Forelimb muscle (tissue), 1 donor: ENCODE results near the gene HGFAC. TPM values are rescaled to one million over a fixed set of nuclear protein-coding genes. Genes with fewer than 3 reads are reported as not detected.

ENCODE experiments used
- DNase-seq: peaks from one replicate; pipeline ENCODE4 v3.0.0-alpha.2; 2013; ENCODE audit warnings: low read depth
- polyA plus RNA-seq: library from polyadenylated mRNA; unstranded; fragments of 120-200 nt; gene quantifications from one replicate; pipeline ENCODE4 v1.2.1, GENCODE V29; 2013; ENCODE audit not compliant: insufficient read length

The HGFAC gene
- polyA plus RNA-seq, 1 donor, result 1.3 TPM

DNA sequence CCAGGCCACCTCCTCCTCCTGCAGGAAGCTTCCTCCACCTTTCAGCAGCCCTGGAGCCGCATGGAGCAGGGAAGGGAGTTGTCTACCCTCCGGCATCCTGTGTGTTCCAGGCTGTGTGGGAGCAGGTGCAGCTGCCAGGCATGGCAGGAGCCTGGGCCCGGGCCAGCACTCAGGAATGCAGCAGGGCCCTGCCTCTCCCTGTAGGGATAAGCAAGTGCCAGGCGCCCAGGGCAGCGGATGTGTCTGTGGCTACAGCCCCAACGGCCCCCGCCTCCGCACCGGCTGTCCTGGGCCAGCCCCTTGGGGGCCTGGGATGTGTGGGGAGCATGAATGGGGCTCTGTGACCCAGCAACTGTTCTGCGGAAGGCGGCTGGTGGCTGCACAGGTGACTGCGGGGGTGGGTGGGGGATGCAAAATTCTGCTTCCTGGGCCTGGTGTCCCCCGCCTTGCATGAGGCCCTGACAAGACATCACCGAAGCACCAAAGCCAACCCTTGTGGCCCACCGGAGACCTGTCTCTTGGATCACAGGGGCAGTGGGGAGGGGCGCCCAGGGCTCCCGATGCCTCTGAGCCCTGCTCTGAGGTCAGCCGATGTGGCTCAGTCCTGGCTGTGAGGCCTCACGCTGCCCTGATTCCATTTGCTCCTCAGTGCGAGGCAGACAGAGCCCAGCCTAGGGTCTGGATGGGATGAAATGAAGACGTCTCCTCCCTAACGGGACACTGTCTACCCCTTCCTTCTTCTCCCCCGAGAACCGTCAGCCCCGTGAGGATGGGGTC is 19.9 kb downstream of the HGFAC start:
- DNase-seq, result no peak

DNA sequence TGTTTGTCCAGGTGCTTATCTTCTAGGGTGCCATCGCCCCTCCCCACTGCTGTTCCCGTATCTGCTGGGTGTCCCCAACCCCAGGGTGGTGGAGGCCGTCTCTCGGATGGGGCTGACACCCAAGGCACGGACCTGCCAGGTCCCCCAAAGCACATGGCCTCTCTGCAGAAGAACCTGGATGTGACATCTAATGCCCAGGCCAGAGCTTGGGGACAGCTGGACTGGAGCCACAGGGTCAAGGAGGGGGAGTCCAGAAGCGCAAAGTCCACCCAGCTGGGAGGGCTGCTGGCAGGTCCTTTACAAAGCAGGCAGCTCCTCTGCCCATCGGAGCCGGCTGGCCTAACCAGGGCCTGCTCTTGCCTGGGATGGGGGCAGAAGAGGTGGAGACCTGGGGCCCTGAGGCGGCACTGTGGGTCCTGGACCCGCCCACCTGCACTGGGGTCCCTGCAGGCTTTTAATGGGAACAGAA is 20.6 kb downstream of the HGFAC start:
- no peak for DNase-seq

DNA sequence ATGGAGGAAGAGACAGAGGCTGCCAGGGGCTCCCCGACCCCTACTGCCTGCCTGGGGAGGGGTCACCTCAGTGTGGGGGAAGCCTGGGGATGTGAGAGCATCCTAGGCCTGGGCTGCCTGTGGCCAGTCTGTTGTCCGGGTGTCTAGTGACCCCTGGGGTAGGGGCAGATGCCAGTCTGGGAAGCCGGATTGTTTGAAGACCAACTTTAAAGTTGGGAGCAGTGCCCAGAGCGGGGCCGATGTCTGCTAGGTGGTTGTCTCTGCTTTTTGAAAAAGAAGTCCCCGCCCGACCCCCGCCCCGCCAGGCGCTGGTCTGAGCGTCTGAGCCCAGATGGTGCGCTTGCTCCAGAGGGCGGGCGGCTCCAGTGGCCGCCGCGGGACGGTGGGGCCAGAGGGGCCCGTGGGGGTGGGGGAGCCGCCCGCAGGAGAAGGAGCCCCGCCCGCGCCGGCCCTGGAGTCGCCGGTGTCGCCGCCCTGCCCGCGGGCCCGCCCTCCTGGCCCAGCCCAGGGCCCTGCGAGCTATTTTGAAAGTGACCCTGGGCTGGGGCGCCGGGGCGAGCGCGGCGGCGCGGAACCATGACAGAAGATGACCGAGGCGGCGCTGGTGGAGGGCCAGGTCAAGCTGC is 21.1 kb downstream of the HGFAC start, which contains the start of gene DOK7:
Gene DOK7 (plus strand): TSS at position 517 of the 626 bp plus-strand sequence. CDS start 70 bp downstream, at position 587.
- no peak for DNase-seq

DNA sequence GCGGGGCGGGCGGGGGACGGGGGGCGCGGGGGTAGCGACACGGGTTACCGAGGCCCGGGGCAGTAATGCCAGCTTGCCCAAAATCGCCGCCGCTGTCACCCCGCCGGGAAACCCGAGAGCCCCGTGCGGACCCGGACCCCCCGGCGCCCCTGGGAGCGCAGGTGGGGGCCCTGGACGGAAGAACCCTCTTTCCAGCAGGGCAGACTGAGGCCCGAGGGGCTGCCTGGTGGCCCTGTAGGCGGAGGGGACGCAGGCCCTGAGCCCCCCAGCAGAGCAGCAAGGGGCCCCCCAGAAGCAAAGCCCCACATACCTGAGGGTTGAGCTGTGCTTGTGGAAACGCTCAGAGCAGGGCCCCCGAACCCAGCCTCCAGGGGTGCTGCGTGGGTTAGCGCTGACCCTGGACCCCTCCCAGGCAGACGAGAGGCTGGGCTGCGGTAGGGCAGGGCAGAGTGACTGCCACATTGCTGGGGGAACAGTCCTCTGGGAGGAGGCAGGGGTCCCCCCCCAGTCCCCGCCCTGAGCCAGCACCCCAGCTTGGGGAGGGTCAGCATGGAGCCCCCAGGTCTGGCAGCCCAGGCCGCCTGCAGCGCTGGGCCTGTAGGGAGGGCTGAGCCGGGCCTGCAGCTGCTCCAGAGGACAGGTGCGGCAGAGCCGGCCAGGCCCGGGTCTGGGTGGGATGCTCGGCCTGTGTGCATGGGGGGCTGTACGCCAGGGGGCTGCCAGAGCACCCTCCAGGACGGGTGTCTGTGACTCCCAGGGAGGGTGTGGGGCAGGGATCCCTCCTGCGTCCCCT is 22.0 kb downstream of the HGFAC start:
- no peak for DNase-seq

DNA sequence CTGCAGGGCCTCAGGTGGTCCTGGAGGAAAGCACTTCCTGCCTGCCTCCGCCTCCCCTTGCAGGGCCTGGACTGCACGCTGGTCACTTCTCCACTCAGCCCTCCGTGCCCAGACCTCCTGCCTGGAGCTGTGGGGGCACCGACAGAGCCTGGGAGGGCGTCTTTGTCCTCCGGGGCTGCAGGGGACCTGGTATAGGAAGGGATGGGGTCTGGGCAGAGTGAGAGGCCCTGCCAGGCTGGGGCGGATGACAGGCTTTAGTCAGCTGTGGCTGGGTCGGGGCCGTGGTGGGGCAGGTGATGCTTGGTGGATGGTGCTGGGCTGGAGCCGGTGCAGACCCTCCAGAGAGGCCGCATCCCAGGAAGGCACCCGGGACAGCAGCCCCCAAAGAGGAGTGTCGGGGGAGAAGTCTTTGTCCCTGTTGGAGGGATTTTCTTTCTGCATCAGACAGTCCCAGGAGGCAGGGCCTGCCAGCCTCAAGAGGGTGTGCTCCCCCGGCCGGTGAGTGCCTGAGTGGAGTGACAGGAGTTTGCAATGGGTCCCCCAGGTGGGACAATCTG is 22.7 kb downstream of the HGFAC start:
- no peak for DNase-seq

DNA sequence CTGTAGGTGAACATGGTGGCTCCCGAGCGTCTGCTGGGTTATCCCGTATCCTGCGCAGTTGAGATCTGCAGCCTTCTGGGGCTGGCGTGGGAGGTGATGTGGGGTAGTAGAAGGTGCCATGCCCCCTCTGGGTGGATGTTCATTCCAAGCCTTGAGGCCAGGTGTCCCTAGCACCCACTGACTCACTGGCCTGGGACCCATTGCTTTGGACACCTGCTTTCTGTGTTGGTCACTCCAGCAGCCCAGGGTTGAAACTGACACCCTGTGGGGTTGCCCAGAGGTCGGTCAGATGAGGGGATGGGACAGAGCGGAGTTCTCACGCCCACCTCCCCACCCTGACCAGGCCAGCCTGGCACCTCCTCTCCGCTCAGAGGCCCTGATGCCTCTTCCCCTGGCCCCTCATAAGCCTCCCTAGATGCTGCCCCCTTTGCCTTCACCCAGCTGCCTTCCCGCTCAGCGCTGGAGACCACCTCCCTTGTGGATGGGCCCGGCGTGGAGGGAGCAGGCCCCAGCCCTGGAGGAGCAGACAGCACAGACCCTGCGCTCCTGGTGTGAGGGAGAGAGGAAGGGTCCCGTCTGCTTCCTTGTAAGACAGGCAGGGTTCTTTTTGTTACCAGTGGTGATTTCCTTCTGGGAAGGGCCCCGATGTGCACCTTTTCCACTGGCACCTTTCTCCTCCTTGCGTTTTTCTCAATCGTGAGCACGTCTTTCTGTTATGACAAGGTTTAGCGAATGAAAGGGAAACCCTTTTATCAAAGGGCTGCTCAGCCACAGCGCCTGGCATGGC is 23.3 kb downstream of the HGFAC start:
- DNase-seq, result no peak

DNA sequence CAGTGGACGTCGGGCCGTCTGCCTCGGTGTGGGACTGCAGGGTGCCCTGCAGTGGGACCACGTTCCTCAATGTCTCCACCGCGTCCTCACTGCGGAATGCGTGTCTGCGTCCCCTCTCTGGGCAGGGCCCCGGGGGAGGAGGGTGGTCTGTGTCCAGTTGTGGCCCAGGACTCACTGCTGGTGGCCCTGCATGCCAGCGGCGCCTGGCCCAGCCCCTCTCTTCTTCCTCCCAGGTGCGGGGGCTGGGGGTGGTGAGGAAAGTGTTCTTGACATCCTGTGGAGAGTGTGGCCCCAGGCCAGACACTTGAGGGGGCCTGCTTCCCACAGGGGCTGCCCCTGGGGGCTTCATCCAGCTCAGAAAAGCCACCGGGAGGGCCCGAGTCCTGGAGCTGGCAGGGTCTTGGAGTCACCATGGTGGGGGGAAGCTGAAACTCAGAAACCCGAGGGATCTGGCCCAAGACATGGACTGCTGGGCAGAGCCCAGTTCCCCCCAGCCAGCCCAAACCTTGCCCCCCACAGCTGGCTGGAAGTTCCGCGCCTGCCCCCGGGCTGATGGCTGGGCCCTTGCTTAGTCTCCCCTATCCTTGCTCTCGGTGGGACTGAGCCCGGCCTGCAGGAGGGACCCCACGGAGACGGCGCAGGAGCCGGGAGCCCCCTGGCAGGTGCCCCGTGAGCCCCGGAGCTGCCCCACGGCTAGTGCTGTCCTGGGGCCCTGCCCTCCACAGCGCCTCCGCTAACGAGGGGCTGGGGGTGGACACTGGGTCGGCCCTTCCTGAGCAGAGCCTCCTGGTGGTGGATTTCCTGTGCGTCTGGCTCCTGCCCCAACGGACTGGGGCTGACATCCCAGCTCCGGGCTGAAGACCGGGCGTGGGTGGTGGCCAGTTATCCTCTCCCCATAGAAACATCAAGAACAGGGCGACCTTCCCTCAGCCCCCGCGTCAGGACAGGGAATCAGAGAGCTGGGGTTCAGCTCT is 24.2 kb downstream of the HGFAC start:
- no peak for DNase-seq

DNA sequence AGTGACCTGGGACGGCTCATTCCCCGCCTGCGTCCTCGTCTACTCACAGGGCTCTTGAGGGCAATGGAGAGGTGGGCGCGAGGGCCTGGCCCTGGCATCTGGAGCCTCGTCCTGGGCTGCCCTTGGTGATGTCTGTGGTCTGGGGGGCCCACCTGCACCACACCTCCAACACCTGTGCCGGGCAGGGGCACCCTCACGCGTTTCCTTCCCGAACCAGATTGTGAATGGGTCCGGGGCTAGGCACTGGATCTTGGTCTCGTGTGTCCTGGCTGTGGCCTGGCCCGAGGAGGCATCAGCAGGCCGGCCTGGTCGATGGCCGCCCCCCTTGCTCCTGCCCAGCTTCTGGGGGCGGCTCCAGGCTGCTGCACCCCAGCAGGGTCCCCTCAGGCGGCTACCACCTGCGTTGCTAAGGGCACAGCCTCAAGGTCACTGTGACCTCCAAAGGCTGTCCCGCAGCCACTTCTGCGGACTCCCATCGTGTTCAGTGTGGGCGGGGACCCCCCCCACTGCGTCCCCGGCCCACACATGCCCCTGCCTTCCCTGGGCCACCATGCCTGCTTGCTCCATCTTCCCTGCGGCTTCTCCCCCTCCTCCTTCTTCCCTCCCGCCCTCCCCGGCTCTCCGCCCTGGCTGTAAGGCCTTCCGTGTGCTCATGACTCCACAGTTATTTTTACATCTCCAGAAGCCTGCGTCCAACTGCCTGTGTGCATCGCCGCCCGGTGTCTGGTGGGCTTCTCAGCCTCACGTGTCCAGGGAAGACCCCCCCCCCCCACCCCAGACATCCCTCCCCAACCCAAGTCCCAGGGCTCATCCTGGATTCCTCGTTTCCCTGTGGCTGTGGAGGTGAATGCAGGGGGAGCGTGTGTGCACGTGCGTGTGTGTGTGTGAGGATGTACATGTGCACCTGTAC is 25.2 kb downstream of the HGFAC start:
- no peak for DNase-seq

DNA sequence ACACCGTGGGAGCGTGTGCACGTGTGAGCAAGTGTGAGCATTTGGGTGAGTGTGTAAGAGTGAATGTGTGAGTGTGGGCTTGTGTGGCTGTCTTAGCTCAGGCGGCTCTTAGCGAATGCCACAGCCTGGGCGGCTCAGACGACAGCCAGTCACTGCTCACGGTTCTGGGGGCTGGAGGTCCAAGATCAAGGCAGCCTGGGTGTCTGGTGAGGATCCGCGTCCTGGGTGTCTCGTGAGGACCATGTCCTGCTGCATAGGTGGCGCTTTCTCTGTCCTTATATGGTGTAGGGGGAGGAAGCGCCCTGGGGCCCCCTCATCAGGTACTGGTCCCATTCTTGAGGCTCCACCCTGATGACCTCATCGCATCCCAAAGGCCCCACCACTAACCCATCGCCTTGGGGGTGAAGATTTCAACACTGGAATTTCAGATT is 25.8 kb downstream of the HGFAC start:
- no peak for DNase-seq

DNA sequence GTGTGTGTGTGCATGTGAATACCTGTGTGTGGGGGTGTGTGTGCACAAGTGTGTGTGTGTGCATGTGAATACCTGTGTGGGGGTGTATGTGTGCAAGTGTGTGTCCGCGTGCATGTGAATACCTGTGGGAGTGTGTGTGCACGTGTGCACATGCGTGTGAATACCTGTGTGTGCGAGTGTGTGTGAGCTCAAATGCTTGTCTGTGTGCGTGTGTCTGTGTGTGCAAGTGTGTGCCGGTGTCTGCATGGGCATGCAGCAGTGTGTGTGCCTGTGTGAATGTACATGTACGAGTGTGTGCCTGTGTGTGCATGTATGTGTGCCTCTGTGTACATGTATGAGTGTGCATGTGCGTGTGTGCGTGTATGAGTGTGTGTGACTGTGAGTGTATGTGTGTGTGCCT is 26.4 kb downstream of the HGFAC start:
- no peak for DNase-seq

DNA sequence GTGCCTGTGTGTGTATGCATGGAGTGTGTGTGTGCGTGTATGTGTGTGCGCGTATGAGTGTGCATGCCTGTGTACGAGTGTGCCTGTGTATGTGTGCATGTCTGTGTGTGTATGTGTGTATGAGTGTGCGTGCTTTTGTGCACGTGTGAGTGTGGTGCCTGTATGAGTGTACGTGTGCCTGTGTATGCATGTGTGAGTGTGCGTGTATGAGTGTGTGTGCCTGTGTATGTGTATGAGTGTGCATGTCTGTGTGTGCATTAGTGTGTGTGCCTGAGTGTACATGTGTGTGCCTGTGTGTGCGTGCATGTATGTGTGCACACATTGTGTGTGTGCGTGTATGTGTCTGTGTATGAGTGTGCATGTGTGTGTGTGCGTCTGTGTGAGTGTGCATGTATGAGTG is 27.0 kb downstream of the HGFAC start:
- DNase-seq, result no peak

DNA sequence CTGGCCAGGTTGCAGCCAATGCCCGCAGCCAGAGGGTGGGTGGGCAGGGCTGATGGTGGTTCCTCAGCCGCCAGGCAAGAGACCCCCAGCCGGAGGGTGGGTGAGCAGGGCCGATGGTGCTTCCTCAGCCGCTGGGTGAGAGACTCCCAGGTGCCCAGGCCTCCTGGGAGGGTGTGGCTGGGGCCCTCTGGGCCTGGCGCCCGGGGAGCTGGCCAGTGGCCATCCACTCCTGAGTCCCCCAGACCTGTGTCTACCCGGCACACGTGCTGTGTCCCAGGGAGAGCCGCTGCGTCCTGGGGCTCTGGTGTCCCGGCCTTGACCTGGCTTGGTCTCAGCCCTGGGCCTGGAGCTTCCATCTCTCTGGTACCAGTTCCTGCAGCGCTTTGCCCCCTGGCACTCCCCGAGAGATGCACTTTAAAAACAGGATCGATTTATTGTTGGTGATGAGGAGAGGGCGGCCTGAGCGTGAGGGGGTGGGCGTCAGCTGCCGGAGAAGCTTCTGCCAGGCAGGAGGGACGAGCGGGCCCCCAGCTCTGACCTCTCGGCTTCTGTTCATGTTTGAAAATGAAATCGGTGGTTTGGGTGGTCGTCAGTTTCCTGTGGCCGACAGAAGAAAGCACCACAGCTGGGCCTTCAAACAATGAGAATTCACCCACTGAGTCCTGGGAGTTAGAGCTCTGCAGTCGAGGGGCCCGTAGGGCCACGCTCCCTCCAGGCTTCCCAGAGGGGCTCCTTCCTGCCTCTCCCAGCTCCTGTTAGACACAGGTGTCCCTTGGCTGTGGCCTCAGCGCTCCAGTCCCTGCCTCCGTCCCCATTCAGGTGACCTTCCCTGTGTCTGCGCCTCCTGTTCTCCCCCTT is 27.8 kb downstream of the HGFAC start:
- DNase-seq, result no peak

DNA sequence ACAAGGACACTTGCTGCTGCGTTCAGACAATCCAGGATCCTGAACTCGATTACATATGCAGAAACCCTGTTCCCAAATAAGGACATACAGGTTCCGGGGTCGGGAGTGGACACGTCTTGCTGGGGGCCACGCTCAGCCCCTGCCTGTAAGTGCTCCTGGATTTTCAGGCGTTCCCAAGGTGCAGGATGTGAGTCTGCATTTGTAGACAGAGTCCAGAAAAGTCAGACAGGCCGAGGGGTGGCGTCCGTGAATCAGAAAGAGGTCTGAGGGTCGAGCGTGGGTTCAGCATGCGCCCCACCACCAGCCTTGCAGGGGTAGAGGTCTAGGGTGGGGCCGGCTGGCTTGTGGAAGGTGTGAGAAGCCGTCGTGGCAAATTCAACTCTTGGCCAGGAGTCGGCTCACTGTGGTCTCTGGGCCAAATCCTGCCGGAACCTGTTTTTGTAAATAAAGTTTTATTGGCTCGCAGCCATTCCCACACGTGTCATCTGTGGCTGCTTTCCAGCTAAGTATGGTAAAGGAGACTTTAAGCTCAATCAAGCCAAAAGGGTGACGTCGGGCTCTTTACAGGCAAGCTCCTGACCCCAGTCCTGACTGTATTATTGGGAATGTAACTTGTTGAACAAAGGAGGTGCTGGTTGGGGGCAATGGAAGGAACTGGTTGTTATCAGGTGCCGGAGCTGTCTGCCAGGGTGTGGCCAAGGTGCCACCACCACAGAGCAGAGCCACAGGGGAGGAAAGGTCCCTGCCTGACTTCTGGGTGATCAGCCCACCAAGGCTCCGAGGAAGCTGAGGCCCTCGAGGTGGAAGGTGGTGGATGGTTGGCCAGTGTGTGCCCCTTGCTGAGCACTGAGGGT is 28.7 kb downstream of the HGFAC start:
- DNase-seq, result no peak

DNA sequence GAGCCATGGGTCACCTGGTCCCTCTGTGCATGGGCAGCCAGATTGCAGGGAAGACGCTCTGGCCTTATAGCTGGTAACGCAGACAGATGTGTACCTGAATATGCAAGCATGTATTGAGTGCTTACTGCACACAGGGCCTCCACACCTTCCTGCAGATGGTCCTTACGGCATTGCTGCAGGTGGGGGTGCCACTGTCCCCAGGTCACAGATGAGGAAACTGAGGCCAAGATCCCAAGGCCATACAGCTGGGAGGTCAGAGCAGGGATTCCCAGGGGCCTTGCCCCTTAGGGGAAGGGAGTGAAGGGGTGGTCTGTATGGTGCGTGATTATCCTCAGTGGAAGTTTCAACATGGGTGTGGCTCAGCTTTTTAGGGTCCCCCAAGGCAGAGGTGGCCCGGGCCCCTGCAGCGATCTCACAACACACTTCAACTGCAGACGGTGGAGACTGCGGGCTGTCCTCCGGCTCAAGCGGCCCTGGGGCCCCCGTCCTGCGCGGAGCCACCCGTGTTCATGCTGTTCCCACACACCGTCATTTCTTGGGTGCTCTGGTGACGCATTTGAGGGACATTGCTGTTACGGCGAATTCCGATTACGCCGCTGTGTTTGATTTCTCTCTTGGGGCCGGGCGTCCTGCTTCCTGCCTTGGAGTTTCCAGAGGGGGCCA is 29.5 kb downstream of the HGFAC start:
- DNase-seq, result no peak

DNA sequence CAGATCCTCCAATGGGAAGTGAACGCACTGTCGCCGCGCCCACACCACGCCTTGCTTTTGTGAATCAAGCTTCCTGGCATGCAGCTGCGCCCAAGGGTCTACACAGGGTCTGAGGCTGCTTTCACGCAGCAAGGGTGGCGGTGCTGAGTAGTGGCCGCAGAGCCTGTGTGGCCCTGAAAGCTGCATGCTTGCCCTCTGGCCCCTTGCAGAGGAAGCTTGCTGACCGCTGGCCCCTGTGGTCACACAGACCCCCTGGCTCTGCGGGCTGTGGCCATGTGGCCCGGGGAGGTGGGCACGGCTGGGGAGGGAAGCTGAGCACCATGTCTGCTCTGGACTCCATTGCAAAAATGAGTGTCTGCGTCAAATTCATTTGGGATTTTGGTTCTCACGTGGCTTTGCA is 30.1 kb downstream of the HGFAC start:
- DNase-seq, result no peak

DNA sequence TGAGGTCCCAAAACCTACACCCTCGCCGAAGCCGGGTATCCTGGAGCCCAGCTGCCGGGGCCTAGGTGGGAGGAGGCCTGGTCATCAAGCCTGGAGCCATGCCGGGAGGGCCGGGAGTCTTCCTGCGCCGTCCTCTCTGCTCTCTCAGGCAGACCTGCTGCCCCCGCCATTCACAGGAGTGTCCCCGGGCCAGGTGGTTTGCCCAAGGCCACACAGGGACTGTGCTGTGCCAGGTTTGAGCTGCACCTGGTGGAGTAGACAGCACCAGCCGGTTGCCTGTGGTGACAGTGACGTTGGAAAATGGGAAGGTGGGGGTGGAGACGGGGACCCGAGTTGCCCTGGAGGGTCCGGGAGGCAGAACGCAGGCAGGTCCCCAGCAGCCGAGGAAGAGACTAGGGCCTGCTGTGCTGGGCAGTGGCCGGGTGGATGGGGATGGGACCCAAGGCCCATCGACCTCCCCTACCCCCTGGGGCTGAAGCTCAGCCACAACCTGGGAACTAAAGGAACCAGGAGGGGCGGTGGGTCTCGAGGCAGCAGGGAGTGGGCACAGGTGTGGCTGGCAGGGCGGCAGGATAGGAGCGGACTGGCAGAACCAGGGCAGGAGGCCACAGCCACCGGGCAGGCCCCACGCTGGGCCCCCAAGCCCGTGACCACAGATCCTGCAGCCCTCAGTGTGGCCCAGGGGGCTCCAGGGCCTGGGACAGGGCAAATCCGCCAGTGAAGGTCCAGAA is 30.8 kb downstream of the HGFAC start:
- no peak for DNase-seq
